Omental fat pad (tissue), 4 donors: ENCODE results near the gene AGMO. TPM values are rescaled to one million over a fixed set of nuclear protein-coding genes. Genes with fewer than 3 reads are reported as not detected.

Experiments used
- ATAC-seq: fragments of 150-250 bp; one replicate; pipeline ENCODE4 v1.9.1; 2016; ENCODE audit warnings: mild to moderate bottlenecking, moderate library complexity; ENCODE audit not compliant: low FRiP score
- DNase-seq: peaks from one replicate; pipeline ENCODE4 v3.0.0-alpha.2; 2019; ENCODE audit warnings: low spot score
- total RNA-seq, 4 donors: library from RNA; depleted of rRNA; stranded (reverse); fragments of >200 nt; gene quantifications; one replicate each; pipeline ENCODE4 v1.1.0, GENCODE V29; 2016
- TF ChIP-seq, protein P1 (sequence below), 3 donors: fragments of 450-650 bp; IDR thresholded peaks; one replicate each; pipeline ENCODE4 v1.5.1; 2016 to 2017; ENCODE audit warnings: antibody characterized with exemption in 3 of 3, mild to moderate bottlenecking in 3 of 3, moderate library complexity in 2 of 3

AGMO gene
- total RNA-seq, 4 donors from 2014 or later: 2.2 to 21.1 (median 3.9) TPM

GRCh38 chr7:15507708-15508107, 54.1 kb downstream of the AGMO start:
- no peak for DNase-seq
- TF ChIP-seq, protein P1, sequence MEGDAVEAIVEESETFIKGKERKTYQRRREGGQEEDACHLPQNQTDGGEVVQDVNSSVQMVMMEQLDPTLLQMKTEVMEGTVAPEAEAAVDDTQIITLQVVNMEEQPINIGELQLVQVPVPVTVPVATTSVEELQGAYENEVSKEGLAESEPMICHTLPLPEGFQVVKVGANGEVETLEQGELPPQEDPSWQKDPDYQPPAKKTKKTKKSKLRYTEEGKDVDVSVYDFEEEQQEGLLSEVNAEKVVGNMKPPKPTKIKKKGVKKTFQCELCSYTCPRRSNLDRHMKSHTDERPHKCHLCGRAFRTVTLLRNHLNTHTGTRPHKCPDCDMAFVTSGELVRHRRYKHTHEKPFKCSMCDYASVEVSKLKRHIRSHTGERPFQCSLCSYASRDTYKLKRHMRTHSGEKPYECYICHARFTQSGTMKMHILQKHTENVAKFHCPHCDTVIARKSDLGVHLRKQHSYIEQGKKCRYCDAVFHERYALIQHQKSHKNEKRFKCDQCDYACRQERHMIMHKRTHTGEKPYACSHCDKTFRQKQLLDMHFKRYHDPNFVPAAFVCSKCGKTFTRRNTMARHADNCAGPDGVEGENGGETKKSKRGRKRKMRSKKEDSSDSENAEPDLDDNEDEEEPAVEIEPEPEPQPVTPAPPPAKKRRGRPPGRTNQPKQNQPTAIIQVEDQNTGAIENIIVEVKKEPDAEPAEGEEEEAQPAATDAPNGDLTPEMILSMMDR (IDR thresholded peaks at IDR 0.05): no peak
- ATAC-seq: no peak

DNA sequence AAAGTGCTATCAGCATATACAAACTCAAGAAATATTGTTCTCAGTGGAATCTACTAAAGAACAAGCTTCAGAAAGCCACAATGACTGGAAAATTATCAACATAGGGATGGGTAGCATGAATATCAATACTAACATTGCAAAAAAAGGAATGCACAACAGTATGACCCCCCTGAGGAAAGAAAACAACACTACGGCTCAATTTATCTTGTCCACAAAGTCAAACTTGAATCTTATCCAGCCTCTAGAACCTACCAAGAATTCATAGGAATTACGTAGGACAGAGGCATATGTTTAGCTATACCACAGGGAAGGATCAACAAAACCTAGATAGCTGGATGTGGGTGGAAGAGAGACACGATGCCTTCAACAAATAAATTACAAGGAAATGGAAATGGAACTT, 54.6 kb downstream of the AGMO start:
- TF ChIP-seq, protein P1 (IDR thresholded peaks at IDR 0.05): no peak
- DNase-seq (no peak), ATAC-seq (no peak)

DNA sequence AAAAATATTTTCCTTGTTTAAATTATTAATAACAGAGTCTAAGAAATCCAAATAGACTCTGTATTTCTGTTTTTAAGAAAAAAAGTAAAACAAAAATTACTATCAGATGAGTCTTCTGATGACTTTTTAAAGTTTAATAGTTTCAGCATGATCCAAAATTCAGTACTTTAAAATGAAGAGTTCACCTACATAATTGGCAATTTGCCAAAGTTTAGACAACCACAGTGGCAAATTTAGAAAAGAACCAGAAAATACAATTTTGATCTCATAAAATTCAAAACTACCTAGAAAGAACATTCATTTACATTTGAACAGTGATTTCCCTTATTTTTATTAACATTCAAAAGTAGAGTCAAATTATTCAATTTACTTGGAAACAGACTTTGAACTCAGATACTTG, 56.1 kb downstream of the AGMO start:
- no peak for DNase-seq
- TF ChIP-seq, protein P1 (IDR thresholded peaks at IDR 0.05): no peak
- ATAC-seq: no peak

DNA sequence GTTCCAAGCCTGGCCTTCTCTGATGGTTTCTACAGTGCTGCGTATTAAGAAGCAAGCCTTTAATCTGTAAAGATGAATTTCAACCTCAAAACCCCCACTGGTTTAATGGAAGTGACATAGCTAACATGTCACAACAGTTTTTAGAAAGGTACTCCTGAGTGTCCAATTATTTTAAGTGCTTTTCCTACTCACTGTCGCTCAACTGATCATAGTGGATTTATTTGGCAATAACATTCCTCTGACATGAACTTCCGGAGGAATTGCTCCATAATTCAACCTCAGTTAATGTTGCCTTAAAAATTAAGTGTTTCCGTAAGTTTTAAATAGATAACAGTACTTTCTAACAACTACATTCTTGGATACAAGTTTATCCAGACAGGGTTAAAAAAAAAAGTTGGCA, 57.5 kb downstream of the AGMO start:
- DNase-seq (no peak), ATAC-seq (no peak)
- TF ChIP-seq, protein P1 (IDR thresholded peaks at IDR 0.05): no peak

DNA sequence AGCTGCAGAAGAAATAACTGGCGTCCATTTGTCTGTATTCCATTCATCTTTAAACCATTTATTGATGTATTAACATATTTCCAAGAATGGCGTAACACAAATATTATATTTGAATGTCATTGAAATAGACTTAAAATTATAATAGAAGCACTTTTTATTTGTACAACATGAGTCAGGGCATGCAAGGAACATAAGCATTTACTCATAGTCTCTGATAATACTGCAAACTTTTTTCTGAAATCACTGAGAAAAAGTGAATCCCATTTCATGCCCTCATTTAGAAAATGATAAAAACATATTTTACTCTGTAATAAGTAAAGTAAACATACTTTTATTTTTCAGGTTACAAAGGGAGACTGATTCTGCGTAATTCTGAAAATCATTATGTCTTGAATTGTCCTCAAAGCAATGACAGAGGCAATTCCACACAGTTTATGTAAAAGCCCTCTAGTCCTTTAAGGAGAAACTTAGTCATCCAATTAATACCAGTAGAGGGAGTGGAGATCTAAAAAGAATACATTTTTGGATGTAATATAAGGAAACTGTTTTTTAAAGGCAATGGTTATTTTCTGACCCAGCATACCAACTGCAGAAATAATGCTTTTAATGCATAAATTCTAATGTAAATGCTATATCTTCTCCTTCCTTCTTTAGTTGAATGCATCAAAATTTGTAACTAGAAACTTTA, 58.1 kb downstream of the AGMO start:
- DNase-seq: no peak
- TF ChIP-seq, protein P1 (IDR thresholded peaks at IDR 0.05): no peak
- ATAC-seq: no peak

DNA sequence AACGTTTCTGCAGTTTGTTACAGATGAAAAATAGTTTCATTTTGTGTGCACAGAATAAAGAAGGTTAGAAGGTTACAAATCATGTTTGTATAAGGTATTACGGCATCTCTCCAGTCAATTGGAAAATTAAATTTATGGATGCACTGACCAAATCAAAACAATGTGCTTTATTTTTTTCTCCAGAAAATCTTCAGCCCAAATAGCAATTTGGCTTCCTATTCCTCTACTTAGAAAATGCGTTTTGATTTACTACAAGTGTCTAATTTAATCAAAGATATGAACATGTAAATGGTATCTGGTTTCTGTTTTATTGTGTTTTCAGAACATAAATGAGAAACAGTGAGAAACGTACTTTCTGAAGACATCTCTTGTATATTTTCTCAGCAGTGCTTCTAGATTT, 63.4 kb downstream of the AGMO start:
- no peak for ATAC-seq
- DNase-seq: no peak
- TF ChIP-seq, protein P1 (IDR thresholded peaks at IDR 0.05): no peak

DNA sequence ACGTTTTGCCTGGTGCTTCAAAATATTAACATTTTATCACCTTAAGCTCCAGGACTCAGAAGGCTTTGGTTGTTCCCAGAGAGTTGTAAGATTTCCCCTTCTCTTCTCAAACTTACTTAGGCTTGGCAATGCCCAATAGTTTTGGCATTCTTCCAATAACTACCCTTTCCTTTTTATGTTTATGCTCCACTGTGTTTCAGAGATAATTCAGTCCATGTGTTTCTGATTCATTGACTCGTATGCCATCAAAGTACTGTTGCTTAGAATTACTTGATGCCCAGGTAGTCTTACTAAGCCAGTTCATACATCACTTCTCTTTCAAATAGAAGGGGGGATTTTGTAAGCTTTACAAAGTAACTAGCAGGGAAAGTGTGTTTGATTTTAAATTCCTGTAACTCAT, 66.6 kb downstream of the AGMO start:
- DNase-seq: no peak
- TF ChIP-seq, protein P1 (IDR thresholded peaks at IDR 0.05): no peak
- no peak for ATAC-seq
